DND-41 (cell line): ENCODE data around the gene MAP3K5.

Experiments used
- CTCF ChIP-seq: IDR thresholded peaks from 2 replicates; pipeline ENCODE4 v1.5.1; 2012; ENCODE audit warnings: borderline replicate concordance, low read length, moderate library complexity, mild to moderate bottlenecking; ENCODE audit not compliant: poor library complexity, severe bottlenecking; ENCODE audit errors: extremely low read depth
- EZH2 ChIP-seq: IDR thresholded peaks from 3 replicates; pipeline ENCODE4 v1.6.1; 2012; ENCODE audit warnings: borderline replicate concordance, low read depth, mild to moderate bottlenecking, moderate library complexity, low read length, inconsistent platforms; ENCODE audit not compliant: severe bottlenecking

GRCh38 chr6:136641873-136642465 is 150.3 kb downstream of the MAP3K5 start:
- TF ChIP-seq EZH2: no peak
- no peak for TF ChIP-seq CTCF
